ENCODE measurements around the gene OLFML2B. TPM values are rescaled to one million over a fixed set of nuclear protein-coding genes. Genes with fewer than 3 reads are reported as not detected.

Gene OLFML2B
- total and polyA plus RNA-seq, 2 of the 13 experiments (the other 11 are each of a cell fraction or from before 2014, with no cell fraction given): not detected

DNA sequence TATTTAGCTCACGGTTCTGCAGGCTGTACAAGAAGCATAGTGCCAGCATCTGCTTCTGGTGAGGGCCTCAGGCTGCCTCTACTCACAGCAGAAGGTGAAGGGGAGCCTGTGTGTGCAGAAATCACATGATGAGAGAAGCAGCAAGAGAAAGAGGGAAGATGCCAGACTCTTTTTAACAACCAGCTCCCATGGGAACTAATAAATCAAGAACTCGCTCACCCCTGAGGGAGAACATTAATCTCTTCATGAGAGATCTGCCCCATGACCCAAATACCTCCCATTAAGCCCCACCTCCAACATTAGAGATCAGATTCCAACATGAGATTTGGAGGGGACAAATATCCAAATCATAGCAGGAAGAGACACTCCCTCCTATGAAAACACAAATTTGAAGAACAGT lies 74.1 kb downstream of the OLFML2B start:
- no TSS peak for BruUV-seq (replicated peaks)
- 98% methylated on average over 2 of the region's 2 CpGs for WGBS (ENCODE audit: low lambda C conversion rate)
- no peaks in the 10 kb centered on the region for H3K4me1 ChIP-seq (ENCODE audit: insufficient read depth, low read length)
- H3K27me3 ChIP-seq (ENCODE audit: control insufficient read depth in 1 of 2, insufficient read depth in 2 of 2, low read length in 2 of 2): no peaks in the 10 kb centered on the region
- H3K27ac ChIP-seq (ENCODE audit: extremely low read length, insufficient read depth, low read length): no peak overlapping the region
- no peak overlapping the region for H2AFZ ChIP-seq (ENCODE audit: low read length)
- no peaks in the 10 kb centered on the region for H4K20me1 ChIP-seq (ENCODE audit: insufficient read depth, low read length)
- ATAC-seq (no peak), DNase-seq (ENCODE audit: low spot score) (no peak), FAIRE-seq (no peak)
- TF ChIP-seq IKZF4 (CRISPR knock-in tag; IDR thresholded peaks at IDR 0.05; ENCODE audit: borderline replicate concordance, low read depth, not compliant biosample characterization): no peak
- no peak for TF ChIP-seq ZNF747 (CRISPR knock-in tag; IDR thresholded peaks at IDR 0.05; ENCODE audit: borderline replicate concordance)
- H3K9ac ChIP-seq (ENCODE audit: insufficient read depth, low read depth, low read length): no peak overlapping the region
- H3K9me3 ChIP-seq (ENCODE audit: low read length): no peaks in the 10 kb centered on the region
- ChIA-PET POLR2A (no interaction called here), CTCF (ENCODE audit: low intra/inter-chr PET ratio, low total read pairs) (no interaction called here)
- H3K79me2 ChIP-seq (ENCODE audit: insufficient read depth, low read length): no peaks in the 10 kb centered on the region
- intact Hi-C loops (cut with micrococcal nuclease; ENCODE audit: unreplicated experiment) (loop anchor here (10.0 kb wide), 1 partner anchor 85 kb away; no protein-coding TSS in a partner anchor), in situ Hi-C loops (cut with HindIII; ENCODE audit: extremely low pct_ligation_motif_present, low pct_unique_long_range_greater_than_20kb) (no loop called here)
- no peak overlapping the region for H3K4me2 ChIP-seq (ENCODE audit: low read depth, low read length)
- H3K36me3 ChIP-seq (replicated peaks in 1 of 2; ENCODE audit: control insufficient read depth in 1 of 2, insufficient read depth in 2 of 2, low read length in 2 of 2): peaks cover under 1 to 4% of the 10 kb centered on the region in 2 experiments; a peak in 2 of 5 replicates
- H3K4me3 ChIP-seq (replicated peaks in 1 of 3; ENCODE audit: insufficient read depth in 1 of 3, low read depth in 2 of 3, low read length in 3 of 3): no peak overlapping the region

DNA sequence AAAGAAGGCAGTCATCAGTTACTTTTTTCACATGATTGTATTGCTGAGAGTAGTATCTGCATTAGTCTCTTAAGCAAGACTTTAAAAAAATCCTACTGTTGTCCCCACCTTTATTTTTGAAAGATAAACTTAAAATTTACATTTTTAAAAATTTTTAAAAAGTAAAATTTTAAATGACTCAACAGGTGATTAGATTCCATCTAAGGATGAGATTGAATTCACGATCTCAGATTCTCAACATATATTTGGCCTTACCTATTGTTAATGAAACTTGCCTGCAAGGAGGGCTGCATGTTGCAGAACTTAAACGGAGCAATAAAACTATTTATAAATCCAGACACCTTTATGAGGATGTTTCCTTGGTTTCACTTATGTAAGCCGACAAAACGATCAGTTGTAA lies 75.2 kb downstream of the OLFML2B start:
- no TSS peak for BruUV-seq (replicated peaks)
- TF ChIP-seq ZFP36L1 (CRISPR knock-in tag; IDR thresholded peaks at IDR 0.05) (no peak), PREB (CRISPR knock-in tag; IDR thresholded peaks at IDR 0.05) (no peak), HIVEP1 (CRISPR knock-in tag; IDR thresholded peaks at IDR 0.05) (no peak), PPARG (CRISPR knock-in tag; conservative IDR thresholded peaks at IDR 0.05) (no peak)
- FAIRE-seq: no peak
- H3K9me3 ChIP-seq (ENCODE audit: low read length): no peaks in the 10 kb centered on the region
- WGBS (ENCODE audit: low lambda C conversion rate): 95% methylated on average over 4 of the region's 4 CpGs
- no peaks in the 10 kb centered on the region for H4K20me1 ChIP-seq (ENCODE audit: insufficient read depth, low read length)
- H2AFZ ChIP-seq (ENCODE audit: low read length): no peak overlapping the region
- no peak for DNase-seq (ENCODE audit: low spot score)
- no peak overlapping the region for H3K4me3 ChIP-seq (replicated peaks in 1 of 3; ENCODE audit: insufficient read depth in 1 of 3, low read depth in 2 of 3, low read length in 3 of 3)
- in situ Hi-C loops (cut with HindIII; ENCODE audit: extremely low pct_ligation_motif_present, low pct_unique_long_range_greater_than_20kb) (no loop called here), intact Hi-C loops (cut with micrococcal nuclease; ENCODE audit: unreplicated experiment) (loop anchor here (10.0 kb wide), 1 partner anchor 84 kb away; no protein-coding TSS in a partner anchor)
- ATAC-seq: no peak
- peaks cover 2 to 6% of the 10 kb centered on the region in 2 experiments; a peak in 2 of 5 replicates for H3K36me3 ChIP-seq (replicated peaks in 1 of 2; ENCODE audit: control insufficient read depth in 1 of 2, insufficient read depth in 2 of 2, low read length in 2 of 2)
- H3K4me2 ChIP-seq (ENCODE audit: low read depth, low read length): no peak overlapping the region
- ChIA-PET CTCF (ENCODE audit: low intra/inter-chr PET ratio, low total read pairs) (no interaction called here), POLR2A (no interaction called here)
- H3K27me3 ChIP-seq (ENCODE audit: control insufficient read depth in 1 of 2, insufficient read depth in 2 of 2, low read length in 2 of 2): no peaks in the 10 kb centered on the region
- H3K9ac ChIP-seq (ENCODE audit: insufficient read depth, low read depth, low read length): no peak overlapping the region
- H3K27ac ChIP-seq (ENCODE audit: extremely low read length, insufficient read depth, low read length): no peak overlapping the region
- H3K79me2 ChIP-seq (ENCODE audit: insufficient read depth, low read length): no peaks in the 10 kb centered on the region
- H3K4me1 ChIP-seq (ENCODE audit: insufficient read depth, low read length): no peaks in the 10 kb centered on the region
